HUES64 (cell line): Measurements from ENCODE around the gene KCNQ1.

Source experiments
- H3K27ac ChIP-seq: 2 replicates; pipeline ENCODE4 v1.7.0; 2013; ENCODE audit warnings: low read depth, low read length, inconsistent platforms
- H3K27me3 ChIP-seq: 2 replicates; pipeline ENCODE4 v1.6.1; 2013; ENCODE audit warnings: mild to moderate bottlenecking, low read length; ENCODE audit not compliant: insufficient read depth
- H3K36me3 ChIP-seq: 2 replicates; pipeline ENCODE4 v1.6.1; 2013; ENCODE audit warnings: mild to moderate bottlenecking, low read length; ENCODE audit not compliant: insufficient read depth
- H3K4me1 ChIP-seq: 2 replicates; pipeline ENCODE4 v1.6.1; 2013; ENCODE audit warnings: mild to moderate bottlenecking, low read length, moderate library complexity; ENCODE audit not compliant: insufficient read depth
- H3K4me3 ChIP-seq: 2 replicates; pipeline ENCODE4 v1.5.1; 2013; ENCODE audit warnings: mild to moderate bottlenecking, low read length, moderate library complexity
- H3K9ac ChIP-seq: 2 replicates; pipeline ENCODE4 v1.6.1; 2013; ENCODE audit warnings: mild to moderate bottlenecking, low read depth, low read length
- H3K9me3 ChIP-seq: 2 replicates; pipeline ENCODE4 v1.6.1; 2013; ENCODE audit warnings: low read depth, low read length; ENCODE audit not compliant: insufficient read depth
- WGBS: fragments of 150-250, 120-280 bp; methylation state at CpG from one replicate; pipeline ENCODE4 v1.1.7; 2013; ENCODE audit warnings: missing lambda C conversion rate; 5-methylcytosine and 5-hydroxymethylcytosine counted together

Gene KCNQ1

DNA sequence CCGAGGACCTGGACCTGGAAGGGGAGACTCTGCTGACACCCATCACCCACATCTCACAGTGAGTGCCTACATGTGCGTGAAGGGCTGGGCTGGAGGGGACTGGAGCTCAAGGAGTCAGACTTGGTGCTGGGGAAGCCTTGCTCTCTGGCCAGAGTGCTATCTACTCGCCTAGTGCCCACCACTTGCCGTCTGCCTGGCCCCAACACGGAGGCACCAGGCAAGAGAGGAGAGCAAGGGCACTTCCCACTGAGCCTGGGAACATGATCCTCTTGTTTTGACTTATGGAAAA lies 217.2 kb downstream of the KCNQ1 start:
- Histone ChIP-seq H3K4me3 (no peak overlapping the region), H3K9ac (no peak overlapping the region), H3K9me3 (peaks cover 53% of the 10 kb centered on the region), H3K4me1 (no peaks in the 10 kb centered on the region), H3K27me3 (peaks cover 3% of the 10 kb centered on the region; the same call in 1 of the 2 replicates), H3K27ac (no peak overlapping the region), H3K36me3 (0 out of 2 replicates have a peak, but pooled peaks cover 3% of the 10 kb centered on the region)
- WGBS: 95% methylated on average over 5 of the region's 5 CpGs

- Histone ChIP-seq H3K4me3 (no peak overlapping the region), H3K4me1 (no peaks in the 10 kb centered on the region), H3K27ac (no peak overlapping the region), H3K9me3 (peaks cover 46% of the 10 kb centered on the region), H3K27me3 (peaks cover 1% of the 10 kb centered on the region; the same call in 1 of the 2 replicates), H3K9ac (no peak overlapping the region), H3K36me3 (0 out of 2 replicates have a peak, but pooled peaks cover 3% of the 10 kb centered on the region)
- WGBS: 96% methylated on average over 19 of the region's 19 CpGs
Measured at GRCh38 chr11:2662430-2663299, 217.9 kb downstream of the KCNQ1 start.

DNA sequence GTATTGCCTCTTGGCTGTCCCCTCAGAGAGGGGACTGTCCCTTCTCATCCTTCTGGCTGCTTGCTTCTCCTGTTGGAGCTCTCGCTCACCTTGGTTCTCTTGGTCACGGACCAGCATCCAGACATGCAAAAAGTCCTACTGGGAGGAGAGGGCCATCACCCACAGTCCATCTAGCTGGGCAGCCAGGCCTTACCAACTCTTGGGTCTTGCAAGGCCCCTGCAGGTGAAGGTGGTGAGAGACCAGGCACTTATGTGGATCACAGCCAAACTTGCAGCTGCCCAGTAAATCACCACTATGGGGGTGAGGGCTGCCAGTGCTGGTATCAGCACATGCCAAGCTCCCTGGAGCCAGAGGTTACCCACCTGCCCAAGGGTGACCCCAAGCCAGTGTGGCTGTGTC lies 218.7 kb downstream of the KCNQ1 start:
- Histone ChIP-seq H3K4me3 (no peak overlapping the region), H3K9ac (no peak overlapping the region), H3K9me3 (peaks cover 39% of the 10 kb centered on the region), H3K36me3 (0 out of 2 replicates have a peak, but pooled peaks cover 3% of the 10 kb centered on the region), H3K27ac (no peak overlapping the region), H3K4me1 (no peaks in the 10 kb centered on the region), H3K27me3 (no peaks in the 10 kb centered on the region; the same call in 1 of the 2 replicates)
- 96% methylated on average over 2 of the region's 2 CpGs for WGBS

DNA sequence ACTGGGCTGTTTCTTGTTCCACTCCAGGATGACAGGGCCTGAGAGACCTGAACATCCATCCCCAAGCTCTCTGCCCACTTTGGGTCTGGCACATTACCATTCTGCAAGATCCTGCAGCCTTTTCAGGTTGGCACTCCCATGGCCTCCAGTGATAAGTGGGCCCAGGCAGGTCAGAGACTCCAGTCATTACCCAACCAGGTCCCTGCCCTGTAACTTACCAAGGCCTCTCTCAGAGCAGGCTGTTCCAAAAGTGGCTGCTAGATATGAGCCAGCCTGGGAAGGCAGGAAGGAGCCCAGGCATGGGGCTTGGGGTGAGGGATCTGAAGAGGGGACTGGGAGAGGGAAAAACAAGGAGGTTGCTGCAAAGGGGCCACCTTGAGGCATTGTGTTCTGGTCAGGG lies 219.1 kb downstream of the KCNQ1 start:
- Histone ChIP-seq H3K9me3 (peaks cover 34% of the 10 kb centered on the region), H3K4me1 (no peaks in the 10 kb centered on the region), H3K27me3 (no peaks in the 10 kb centered on the region; the same call in 1 of the 2 replicates), H3K27ac (no peak overlapping the region), H3K9ac (no peak overlapping the region), H3K4me3 (no peak overlapping the region), H3K36me3 (0 out of 2 replicates have a peak, but pooled peaks cover 3% of the 10 kb centered on the region)

GRCh38 chr11:2664376-2664775 lies 219.6 kb downstream of the KCNQ1 start:
- WGBS: 85% methylated on average over 9 of the region's 9 CpGs
- H3K9me3 ChIP-seq: peaks cover 30% of the 10 kb centered on the region

GRCh38 chr11:2664791-2665525 lies 220.2 kb downstream of the KCNQ1 start:
- H3K9ac ChIP-seq: no peak overlapping the region
- no peaks in the 10 kb centered on the region for H3K4me1 ChIP-seq
- no peak overlapping the region for H3K4me3 ChIP-seq
- WGBS: 97% methylated on average over 14 of the region's 14 CpGs
- 0 out of 2 replicates have a peak, but pooled peaks cover 3% of the 10 kb centered on the region for H3K36me3 ChIP-seq
- H3K27ac ChIP-seq: no peak overlapping the region
- peaks cover 24% of the 10 kb centered on the region for H3K9me3 ChIP-seq
- no peaks in the 10 kb centered on the region; the same call in 1 of the 2 replicates for H3K27me3 ChIP-seq

More at GRCh38 chr11:2664376-2664775, 219.6 kb downstream of the KCNQ1 start:
- Histone ChIP-seq H3K4me3 (no peak overlapping the region), H3K27me3 (no peaks in the 10 kb centered on the region; the same call in 1 of the 2 replicates), H3K27ac (no peak overlapping the region), H3K36me3 (0 out of 2 replicates have a peak, but pooled peaks cover 3% of the 10 kb centered on the region), H3K4me1 (no peaks in the 10 kb centered on the region), H3K9ac (no peak overlapping the region)

DNA sequence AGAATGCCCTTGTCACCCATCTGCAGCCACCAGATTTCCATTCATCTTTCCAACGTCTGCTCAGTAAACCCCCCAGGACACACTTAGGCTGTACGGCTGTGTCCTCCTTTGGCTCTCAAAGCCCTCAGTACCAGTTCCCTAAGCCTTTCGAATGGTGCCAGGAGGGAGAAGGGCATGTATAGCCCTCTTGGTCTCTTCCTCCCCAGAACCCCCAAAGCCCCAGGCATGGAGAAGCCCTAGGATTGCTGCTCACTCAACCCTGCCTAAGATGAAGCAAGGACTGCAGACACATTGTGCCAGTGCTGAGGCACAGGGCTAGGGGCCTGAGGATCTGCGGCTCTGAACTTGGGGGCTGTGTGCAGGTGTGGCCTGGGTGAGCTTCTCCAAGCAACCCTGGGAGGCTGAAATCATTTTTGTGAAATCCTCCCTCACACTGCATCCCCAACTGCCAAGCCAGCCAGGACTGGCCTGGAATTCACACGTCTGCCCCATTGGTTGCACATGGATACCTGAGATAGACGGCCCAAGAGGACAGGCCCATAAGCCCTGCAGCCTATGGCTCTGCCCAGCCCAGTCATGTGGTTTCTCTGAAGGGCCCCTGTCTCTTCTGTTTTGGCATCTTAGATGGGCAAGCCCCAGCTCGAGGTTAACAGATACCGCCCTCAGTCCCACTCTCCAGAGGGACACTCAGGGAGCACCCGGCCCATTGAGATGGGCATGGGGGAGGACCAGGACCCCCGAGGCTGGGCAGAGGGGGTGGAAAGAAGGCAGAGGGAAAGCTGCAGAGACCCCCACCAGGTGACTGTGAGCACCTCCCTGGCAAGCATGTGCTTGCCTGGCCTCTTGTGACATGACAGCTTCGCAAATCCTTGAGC lies 221.0 kb downstream of the KCNQ1 start:
- Histone ChIP-seq H3K36me3 (0 out of 2 replicates have a peak, but pooled peaks cover 3% of the 10 kb centered on the region), H3K4me1 (no peaks in the 10 kb centered on the region), H3K9me3 (peaks cover 16% of the 10 kb centered on the region), H3K27me3 (no peaks in the 10 kb centered on the region; the same call in 1 of the 2 replicates), H3K27ac (no peak overlapping the region), H3K4me3 (no peak overlapping the region), H3K9ac (no peak overlapping the region)
- WGBS: 95% methylated on average over 11 of the region's 11 CpGs

- WGBS: 92% methylated on average over 6 of the region's 6 CpGs
- no peak overlapping the region for H3K9ac ChIP-seq
- H3K4me3 ChIP-seq: no peak overlapping the region
- H3K27me3 ChIP-seq: no peaks in the 10 kb centered on the region; the same call in 1 of the 2 replicates
- 0 out of 2 replicates have a peak, but pooled peaks cover 3% of the 10 kb centered on the region for H3K36me3 ChIP-seq
- peaks cover 10% of the 10 kb centered on the region; the same call in 1 of the 2 replicates for H3K9me3 ChIP-seq
- H3K27ac ChIP-seq: no peak overlapping the region
- H3K4me1 ChIP-seq: no peaks in the 10 kb centered on the region
Measured at GRCh38 chr11:2666401-2666741, 221.6 kb downstream of the KCNQ1 start.

DNA sequence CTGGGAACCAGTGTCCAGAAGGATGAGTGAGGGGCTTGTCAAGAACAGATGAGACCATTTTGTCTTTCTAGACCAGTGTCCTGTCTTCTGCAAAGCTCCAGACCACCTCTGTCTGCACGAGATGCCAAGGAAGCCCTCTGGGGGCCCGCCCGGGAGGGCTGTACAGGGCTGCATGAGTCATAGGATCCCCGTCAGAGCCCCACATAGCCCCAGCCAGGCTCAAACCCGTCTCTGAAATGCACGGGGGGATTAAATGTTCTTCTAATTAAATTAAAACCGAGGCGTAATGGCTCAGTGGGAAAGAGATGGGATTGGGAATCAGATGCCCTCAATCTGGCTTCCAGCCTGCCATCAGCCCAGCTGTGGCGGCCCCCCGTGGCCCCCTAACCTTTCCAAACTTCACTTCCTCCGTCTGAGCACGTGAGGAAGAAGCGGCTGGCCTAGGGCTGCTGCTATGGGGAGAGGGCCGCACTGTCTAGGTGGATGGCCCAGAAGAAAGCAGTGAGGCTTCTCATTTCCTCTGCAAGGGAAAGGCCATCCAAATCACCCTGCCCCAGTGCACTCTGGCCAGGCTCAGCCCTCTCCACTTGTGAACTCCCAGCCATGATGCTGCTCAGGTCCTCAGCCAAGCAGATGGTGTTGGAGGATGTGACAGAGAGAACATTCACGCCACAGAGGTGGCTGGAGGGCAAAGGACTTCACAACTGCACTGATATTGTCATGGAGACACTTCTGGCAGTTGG lies 222.2 kb downstream of the KCNQ1 start:
- 93% methylated on average over 15 of the region's 15 CpGs for WGBS
- no peaks in the 10 kb centered on the region for H3K4me1 ChIP-seq

DNA sequence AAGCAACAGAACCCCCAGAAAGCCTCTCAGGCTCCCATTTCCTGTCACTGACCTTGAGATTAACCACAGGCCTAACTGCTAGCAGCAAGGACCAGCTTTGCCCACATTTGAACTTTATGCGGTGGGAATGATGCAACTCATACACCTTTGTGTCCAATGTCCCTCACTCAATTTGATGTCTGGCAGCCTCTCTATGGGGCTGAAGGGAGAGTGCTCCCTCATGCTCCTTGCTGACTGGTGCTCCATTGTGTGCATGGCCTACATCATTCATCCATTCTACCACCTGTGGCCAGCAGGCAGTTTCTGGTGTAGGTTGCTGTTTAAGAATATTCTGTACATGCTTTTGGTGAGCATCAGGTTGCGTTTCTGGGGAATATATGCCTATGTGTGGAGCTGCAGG lies 223.1 kb downstream of the KCNQ1 start:
- H3K27ac ChIP-seq: no peak overlapping the region
- no peaks in the 10 kb centered on the region for H3K9me3 ChIP-seq
- no peaks in the 10 kb centered on the region for H3K4me1 ChIP-seq
- 0 out of 2 replicates have a peak, but pooled peaks cover 3% of the 10 kb centered on the region for H3K36me3 ChIP-seq
- no peak overlapping the region for H3K4me3 ChIP-seq
- H3K9ac ChIP-seq: no peak overlapping the region
- 87% methylated on average over 2 of the region's 2 CpGs for WGBS
- H3K27me3 ChIP-seq: no peaks in the 10 kb centered on the region; the same call in 1 of the 2 replicates

More for the DNA sequence above, 222.2 kb downstream of the KCNQ1 start:
- Histone ChIP-seq H3K9ac (no peak overlapping the region), H3K36me3 (0 out of 2 replicates have a peak, but pooled peaks cover 3% of the 10 kb centered on the region), H3K4me3 (no peak overlapping the region), H3K27me3 (no peaks in the 10 kb centered on the region; the same call in 1 of the 2 replicates), H3K27ac (no peak overlapping the region), H3K9me3 (peaks cover 4% of the 10 kb centered on the region; the same call in 1 of the 2 replicates)
